ENCODE measurements around the gene GIT1. TPM values are rescaled to one million over a fixed set of nuclear protein-coding genes. Genes with fewer than 3 reads are reported as not detected.

GIT1 gene
- total and polyA plus RNA-seq, 2 of the 13 experiments (the other 11 are each of a cell fraction or from before 2014, with no cell fraction given) = 14.2 to 30.8 TPM

GRCh38 chr17:29590411-29591145 lies 1.1 kb upstream of the GIT1 start (continued):
- TF ChIP-seq NR2F2 (IDR thresholded peaks at IDR 0.05; ENCODE audit: borderline replicate concordance, low read depth) (0 out of 2 replicates have a peak, but pooled peaks have one; percentile 0), EEA1 (CRISPR knock-in tag; IDR thresholded peaks at IDR 0.05; ENCODE audit: borderline replicate concordance) (no peak), HCFC1 (IDR thresholded peaks at IDR 0.05; ENCODE audit: low read depth, low read length) (no peak), RFX3 (CRISPR knock-in tag; IDR thresholded peaks at IDR 0.05) (no peak), NFE2L2 (IDR thresholded peaks at IDR 0.05; ENCODE audit: low read length) (no peak), HOXA7 (CRISPR knock-in tag; IDR thresholded peaks at IDR 0.05) (no peak), NFIC (IDR thresholded peaks at IDR 0.05; ENCODE audit: low read length) (no peak), ZNF770 (CRISPR knock-in tag; IDR thresholded peaks at IDR 0.05) (no peak), PPARG (CRISPR knock-in tag; conservative IDR thresholded peaks at IDR 0.05) (no peak), ZXDC (CRISPR knock-in tag; IDR thresholded peaks at IDR 0.05) (no peak), ZSCAN20 (CRISPR knock-in tag; IDR thresholded peaks at IDR 0.05; ENCODE audit: borderline replicate concordance) (no peak), POLR2G (IDR thresholded peaks at IDR 0.05; ENCODE audit: low read depth, low read length) (peak; percentile 21; the same call in 1 of the 2 replicates), NFIB (CRISPR knock-in tag; IDR thresholded peaks at IDR 0.05; ENCODE audit: borderline replicate concordance) (no peak), IKZF5 (CRISPR knock-in tag; IDR thresholded peaks at IDR 0.05) (no peak), E2F5 (CRISPR knock-in tag; conservative IDR thresholded peaks at IDR 0.05) (no peak), ZSCAN22 (CRISPR knock-in tag; IDR thresholded peaks at IDR 0.05) (no peak), MATR3 (CRISPR knock-in tag; IDR thresholded peaks at IDR 0.05) (no peak), KAT8 (CRISPR knock-in tag; IDR thresholded peaks at IDR 0.05) (no peak), RAD51 (IDR thresholded peaks at IDR 0.05; ENCODE audit: borderline replicate concordance) (no peak), MTERF4 (CRISPR knock-in tag; IDR thresholded peaks at IDR 0.05) (no peak), TFE3 (CRISPR knock-in tag; IDR thresholded peaks at IDR 0.05) (no peak), PHF20 (CRISPR knock-in tag; IDR thresholded peaks at IDR 0.05) (no peak)
